ENCODE results near the gene CHRDL1. TPM values are rescaled to one million over a fixed set of nuclear protein-coding genes. Genes with fewer than 3 reads are reported as not detected.

The CHRDL1 gene
- total RNA-seq, 1 donor from 2014 or later: 15.5 TPM

DNA sequence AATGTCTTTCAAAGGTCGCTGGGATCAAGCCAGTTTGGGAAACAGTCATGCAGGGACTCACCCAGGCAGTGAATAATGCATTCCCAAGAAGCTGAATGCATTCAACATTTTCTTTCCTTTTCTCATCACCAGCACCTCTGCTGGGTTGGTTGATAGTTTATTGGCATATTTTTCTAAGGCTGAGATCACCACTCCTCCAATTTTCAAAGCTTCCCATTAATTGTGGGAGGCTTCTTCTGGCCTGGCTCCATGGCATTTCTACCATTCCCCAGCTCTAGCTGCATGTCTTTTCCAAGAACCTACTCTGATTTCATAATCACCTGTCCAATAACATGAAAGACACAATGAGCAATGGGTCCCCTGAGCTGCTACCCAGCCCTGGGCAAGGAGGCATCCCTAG, 35.8 kb downstream of the CHRDL1 start:
- H3K4me3 Mint-ChIP-seq: no peak overlapping the region
- Histone ChIP-seq H3K4me2 (no peak overlapping the region), H3F3A (ENCODE audit: low read depth) (no peaks in the 10 kb centered on the region), H3K27me3 (no peaks in the 10 kb centered on the region), H2AFZ (replicated peaks) (no peak overlapping the region), H3K9me3 (ENCODE audit: low read depth) (peaks cover 10% of the 10 kb centered on the region), H3K4me3 (no peak overlapping the region), H3K4me1 (no peaks in the 10 kb centered on the region), H4K20me1 (ENCODE audit: low read depth) (no peaks in the 10 kb centered on the region), H3K79me2 (ENCODE audit: low read depth) (no peaks in the 10 kb centered on the region), H3K9ac (no peak overlapping the region), H3K27ac (no peak overlapping the region), H3K36me3 (peaks cover 7% of the 10 kb centered on the region)
- DNase-seq (ENCODE audit: low spot score): no peak
- peaks cover 28% of the 10 kb centered on the region for H3K9me3 Mint-ChIP-seq
- H3K27me3 Mint-ChIP-seq (ENCODE audit: insufficient read depth, low read depth): no peaks in the 10 kb centered on the region
- H3K36me3 Mint-ChIP-seq: peaks cover 9% of the 10 kb centered on the region
- H3K4me1 Mint-ChIP-seq: no peaks in the 10 kb centered on the region
- no peak for TF ChIP-seq EZH2 (IDR thresholded peaks at IDR 0.05)
- no peak overlapping the region for H3K27ac Mint-ChIP-seq

DNA sequence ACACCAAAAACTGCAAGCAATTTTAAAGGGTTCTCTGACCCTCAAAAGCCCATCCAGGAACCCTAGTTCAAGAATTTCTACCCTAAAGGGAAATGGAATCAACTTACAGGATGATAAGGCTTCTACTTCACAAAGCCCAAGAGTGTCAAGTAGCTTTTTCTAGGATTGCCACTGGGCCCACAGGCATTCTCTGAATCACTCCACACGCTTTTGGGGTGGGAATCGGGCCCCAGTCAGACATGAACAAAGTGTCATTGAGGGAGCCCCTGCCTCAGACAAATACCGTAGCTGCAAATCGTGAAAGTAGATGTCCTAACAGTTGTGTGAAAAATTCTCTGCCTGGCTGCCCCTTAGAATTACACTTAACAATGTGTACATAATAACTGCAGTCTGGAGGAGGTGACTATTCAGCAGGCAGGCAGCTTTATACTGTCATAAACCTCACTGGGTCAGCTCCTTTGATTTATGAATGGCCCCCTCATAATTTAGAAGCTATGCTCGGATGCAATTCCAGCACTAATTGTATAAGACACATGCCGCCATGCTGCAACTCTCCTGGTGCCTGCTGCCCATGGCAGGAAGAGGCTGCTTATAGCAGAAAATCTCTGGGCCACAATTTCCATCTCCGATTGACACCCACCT, 36.7 kb downstream of the CHRDL1 start:
- Histone ChIP-seq H2AFZ (replicated peaks) (no peak overlapping the region), H3K27ac (no peak overlapping the region), H3K36me3 (peaks cover 7% of the 10 kb centered on the region), H3K4me1 (no peaks in the 10 kb centered on the region), H3K27me3 (no peaks in the 10 kb centered on the region), H3K4me3 (no peak overlapping the region), H3K4me2 (no peak overlapping the region), H3K9ac (no peak overlapping the region), H4K20me1 (ENCODE audit: low read depth) (no peaks in the 10 kb centered on the region), H3K79me2 (ENCODE audit: low read depth) (no peaks in the 10 kb centered on the region), H3K9me3 (ENCODE audit: low read depth) (peaks cover 7% of the 10 kb centered on the region), H3F3A (ENCODE audit: low read depth) (no peaks in the 10 kb centered on the region)
- TF ChIP-seq EZH2 (IDR thresholded peaks at IDR 0.05) (no peak), EZH2phosphoT487 (IDR thresholded peaks at IDR 0.05) (no peak), CTCF (IDR thresholded peaks at IDR 0.05) (no peak)
- no peaks in the 10 kb centered on the region for H3K4me1 Mint-ChIP-seq
- H3K36me3 Mint-ChIP-seq: peaks cover 9% of the 10 kb centered on the region
- peaks cover 21% of the 10 kb centered on the region for H3K9me3 Mint-ChIP-seq
- H3K4me3 Mint-ChIP-seq: no peak overlapping the region
- DNase-seq (ENCODE audit: low spot score): no peak
- H3K27me3 Mint-ChIP-seq (ENCODE audit: insufficient read depth, low read depth): no peaks in the 10 kb centered on the region
- H3K27ac Mint-ChIP-seq: no peak overlapping the region

GRCh38 chrX:110755611-110756010, 40.0 kb downstream of the CHRDL1 start:
- no peak for DNase-seq (ENCODE audit: low spot score)
- H3K4me1 Mint-ChIP-seq: peaks cover 4% of the 10 kb centered on the region
- H3K36me3 Mint-ChIP-seq: peaks cover 9% of the 10 kb centered on the region
- H3K4me3 ChIP-seq: no peak overlapping the region
- peaks cover under 1% of the 10 kb centered on the region for H3K4me1 ChIP-seq
- H3K27me3 Mint-ChIP-seq (ENCODE audit: insufficient read depth, low read depth): no peaks in the 10 kb centered on the region
- TF ChIP-seq EZH2 (IDR thresholded peaks at IDR 0.05): no peak
- no peak for TF ChIP-seq CTCF (IDR thresholded peaks at IDR 0.05)
- no peak for TF ChIP-seq EZH2phosphoT487 (IDR thresholded peaks at IDR 0.05)
- no peak overlapping the region for H3K27ac Mint-ChIP-seq
- no peaks in the 10 kb centered on the region for H4K20me1 ChIP-seq (ENCODE audit: low read depth)
- H3K9ac ChIP-seq: no peak overlapping the region
- H3K27ac ChIP-seq: no peak overlapping the region
- peaks cover 7% of the 10 kb centered on the region for H3K36me3 ChIP-seq
- H3K9me3 Mint-ChIP-seq: peaks cover 18% of the 10 kb centered on the region
- no peaks in the 10 kb centered on the region for H3K79me2 ChIP-seq (ENCODE audit: low read depth)
- H3K9me3 ChIP-seq (ENCODE audit: low read depth): peaks cover 7% of the 10 kb centered on the region
- H3K4me2 ChIP-seq: no peak overlapping the region
- no peaks in the 10 kb centered on the region for H3K27me3 ChIP-seq
- no peaks in the 10 kb centered on the region for H3F3A ChIP-seq (ENCODE audit: low read depth)
- no peak overlapping the region for H2AFZ ChIP-seq (replicated peaks)
- no peak overlapping the region for H3K4me3 Mint-ChIP-seq

DNA sequence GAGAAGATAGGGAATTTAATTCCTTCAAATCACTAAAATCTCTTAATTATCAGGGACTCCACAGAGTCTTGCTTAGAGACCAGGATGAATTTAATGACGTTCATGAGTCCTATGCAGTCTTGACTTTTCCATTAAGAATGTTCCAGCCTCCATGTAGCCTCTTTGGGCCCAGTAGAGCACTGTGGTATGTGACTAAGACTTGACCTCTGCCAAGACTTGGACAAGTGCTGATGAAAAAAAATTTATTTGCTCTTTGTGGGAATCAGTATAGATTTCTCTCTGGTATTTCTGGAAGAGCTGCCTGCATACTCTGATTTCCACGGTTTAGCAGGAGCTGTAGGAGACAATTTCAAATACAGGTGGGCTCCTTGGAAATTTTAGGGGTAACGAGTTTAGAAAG, 40.6 kb downstream of the CHRDL1 start:
- no peak overlapping the region for H3K4me3 Mint-ChIP-seq
- Histone ChIP-seq H3K27ac (no peak overlapping the region), H3K4me2 (no peak overlapping the region)

More for the DNA sequence above, 40.6 kb downstream of the CHRDL1 start:
- H4K20me1 ChIP-seq (ENCODE audit: low read depth): no peaks in the 10 kb centered on the region
- H3K4me1 ChIP-seq: peaks cover 6% of the 10 kb centered on the region
- H3K36me3 ChIP-seq: peaks cover 7% of the 10 kb centered on the region
- H3K79me2 ChIP-seq (ENCODE audit: low read depth): no peaks in the 10 kb centered on the region
- no peak for TF ChIP-seq CTCF (IDR thresholded peaks at IDR 0.05)
- Mint-ChIP-seq H3K4me1 (peaks cover 9% of the 10 kb centered on the region), H3K36me3 (peaks cover 9% of the 10 kb centered on the region), H3K27ac (no peak overlapping the region), H3K27me3 (ENCODE audit: insufficient read depth, low read depth) (no peaks in the 10 kb centered on the region), H3K9me3 (peaks cover 18% of the 10 kb centered on the region)
- no peak overlapping the region for H3K4me3 ChIP-seq
- H3K9ac ChIP-seq: no peak overlapping the region
- H3K9me3 ChIP-seq (ENCODE audit: low read depth): peaks cover 7% of the 10 kb centered on the region
- DNase-seq (ENCODE audit: low spot score): no peak
- H3K27me3 ChIP-seq: no peaks in the 10 kb centered on the region
- H2AFZ ChIP-seq (replicated peaks): no peak overlapping the region
- H3F3A ChIP-seq (ENCODE audit: low read depth): no peaks in the 10 kb centered on the region
